HUES48 (cell line): ENCODE measurements around the gene STAC2.

Experiments
- H3K27ac ChIP-seq: one replicate; pipeline ENCODE4 v1.7.0; 2013; ENCODE audit warnings: low read depth, low read length, inconsistent platforms
- H3K27me3 ChIP-seq: 2 replicates; pipeline ENCODE4 v1.6.1; 2013; ENCODE audit warnings: mild to moderate bottlenecking, low read length; ENCODE audit not compliant: control insufficient read depth, insufficient read depth
- H3K36me3 ChIP-seq: 2 replicates; pipeline ENCODE4 v1.6.1; 2013; ENCODE audit warnings: low read length; ENCODE audit not compliant: control insufficient read depth, insufficient read depth
- H3K4me1 ChIP-seq: 2 replicates; pipeline ENCODE4 v1.6.1; 2013; ENCODE audit warnings: mild to moderate bottlenecking, low read length; ENCODE audit not compliant: control insufficient read depth, insufficient read depth
- H3K4me3 ChIP-seq: 2 replicates; pipeline ENCODE4 v1.5.1; 2013; ENCODE audit warnings: mild to moderate bottlenecking, low read depth, low read length
- H3K9ac ChIP-seq: 2 replicates; pipeline ENCODE4 v1.6.1; 2013; ENCODE audit warnings: mild to moderate bottlenecking, low read depth, low read length, moderate library complexity
- H3K9me3 ChIP-seq: 2 replicates; pipeline ENCODE4 v1.6.1; 2013; ENCODE audit warnings: low read length; ENCODE audit not compliant: control insufficient read depth, insufficient read depth

Gene STAC2

DNA sequence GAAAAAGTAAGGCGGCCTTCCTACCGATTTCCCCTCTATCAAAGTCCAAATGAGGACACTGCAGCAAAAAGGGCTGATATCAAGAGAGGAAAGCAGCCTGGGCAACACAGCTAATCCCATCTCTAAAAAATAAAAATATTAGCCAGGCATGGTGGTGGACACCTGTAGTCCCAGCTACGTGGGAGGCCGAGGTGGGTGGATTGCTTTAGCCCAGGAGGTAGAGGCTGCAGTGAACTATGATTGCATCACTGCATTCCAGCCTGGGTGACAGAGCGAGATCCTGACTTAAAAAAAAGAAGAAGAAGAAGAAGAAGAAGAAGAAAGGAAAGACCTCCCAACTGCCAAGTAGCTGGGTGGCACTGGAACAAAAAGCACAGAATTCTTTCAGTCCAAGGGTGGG lies 42.7 kb downstream of the STAC2 start:
- H3K27ac ChIP-seq = no peak overlapping the region
- H3K27me3 ChIP-seq = no peaks in the 10 kb centered on the region
- no peaks in the 10 kb centered on the region for H3K4me1 ChIP-seq
- H3K9me3 ChIP-seq = no peaks in the 10 kb centered on the region
- peaks cover 77% of the 10 kb centered on the region for H3K36me3 ChIP-seq
- no peak overlapping the region for H3K4me3 ChIP-seq
- no peak overlapping the region for H3K9ac ChIP-seq

DNA sequence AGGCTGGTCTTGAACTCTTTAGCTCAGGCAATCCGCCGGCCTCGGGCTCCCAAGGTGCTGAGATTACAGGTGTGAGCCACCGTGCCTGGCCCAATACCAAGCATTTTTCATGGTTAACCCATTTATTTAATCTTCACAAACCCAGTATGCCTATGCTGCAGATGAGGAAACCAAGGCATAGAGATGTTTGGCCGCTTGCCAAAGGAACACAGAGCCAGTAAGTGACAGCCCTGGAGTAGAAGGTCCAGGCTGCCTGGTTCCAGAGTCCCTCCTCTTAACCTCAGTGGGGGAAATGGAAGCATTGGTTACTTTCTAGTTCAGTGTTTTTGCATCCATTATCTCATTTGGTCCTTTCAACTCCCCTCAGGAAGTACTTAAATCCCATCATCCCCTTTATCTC lies 44.4 kb downstream of the STAC2 start:
- Histone ChIP-seq H3K9ac (no peak overlapping the region), H3K4me3 (no peak overlapping the region), H3K36me3 (peaks cover 71% of the 10 kb centered on the region), H3K27me3 (no peaks in the 10 kb centered on the region), H3K9me3 (no peaks in the 10 kb centered on the region), H3K4me1 (peaks cover 3% of the 10 kb centered on the region; the same call in 1 of the 2 replicates), H3K27ac (no peak overlapping the region)

GRCh38 chr17:39178536-39178935 lies 47.2 kb downstream of the STAC2 start:
- H3K36me3 ChIP-seq = peaks cover 54% of the 10 kb centered on the region

GRCh38 chr17:39177256-39177655 lies 48.5 kb downstream of the STAC2 start:
- Histone ChIP-seq H3K27ac (no peak overlapping the region), H3K4me3 (no peak overlapping the region), H3K4me1 (peaks cover 17% of the 10 kb centered on the region), H3K9ac (no peak overlapping the region), H3K27me3 (no peaks in the 10 kb centered on the region), H3K9me3 (no peaks in the 10 kb centered on the region), H3K36me3 (peaks cover 44% of the 10 kb centered on the region)

More at GRCh38 chr17:39178536-39178935, 47.2 kb downstream of the STAC2 start:
- Histone ChIP-seq H3K27me3 (no peaks in the 10 kb centered on the region), H3K27ac (no peak overlapping the region), H3K4me3 (no peak overlapping the region), H3K4me1 (peaks cover 15% of the 10 kb centered on the region), H3K9me3 (no peaks in the 10 kb centered on the region), H3K9ac (no peak overlapping the region)

DNA sequence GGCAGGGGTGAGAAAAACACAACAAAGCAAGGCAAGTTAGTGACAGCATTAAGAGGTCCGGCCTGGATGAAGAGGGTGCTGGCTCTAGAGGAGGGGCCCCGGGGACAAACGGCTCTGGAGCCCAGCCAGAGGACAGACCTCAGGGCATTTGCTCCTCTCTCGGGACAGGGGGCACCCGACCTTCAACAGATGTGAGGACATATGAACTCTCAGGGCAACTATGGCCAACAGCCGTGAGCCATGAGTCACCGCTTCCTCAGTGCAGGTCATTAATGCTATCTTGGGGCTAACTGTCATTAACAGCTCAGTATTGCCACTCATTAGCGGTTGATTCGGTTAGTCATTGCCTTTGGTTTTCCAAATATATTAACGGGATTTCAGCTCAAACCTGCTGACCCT lies 50.1 kb downstream of the STAC2 start:
- Histone ChIP-seq H3K27ac (no peak overlapping the region), H3K4me3 (no peak overlapping the region), H3K9me3 (no peaks in the 10 kb centered on the region), H3K9ac (no peak overlapping the region), H3K4me1 (peaks cover 17% of the 10 kb centered on the region), H3K36me3 (peaks cover 36% of the 10 kb centered on the region; the same call in 1 of the 2 replicates), H3K27me3 (no peaks in the 10 kb centered on the region)

DNA sequence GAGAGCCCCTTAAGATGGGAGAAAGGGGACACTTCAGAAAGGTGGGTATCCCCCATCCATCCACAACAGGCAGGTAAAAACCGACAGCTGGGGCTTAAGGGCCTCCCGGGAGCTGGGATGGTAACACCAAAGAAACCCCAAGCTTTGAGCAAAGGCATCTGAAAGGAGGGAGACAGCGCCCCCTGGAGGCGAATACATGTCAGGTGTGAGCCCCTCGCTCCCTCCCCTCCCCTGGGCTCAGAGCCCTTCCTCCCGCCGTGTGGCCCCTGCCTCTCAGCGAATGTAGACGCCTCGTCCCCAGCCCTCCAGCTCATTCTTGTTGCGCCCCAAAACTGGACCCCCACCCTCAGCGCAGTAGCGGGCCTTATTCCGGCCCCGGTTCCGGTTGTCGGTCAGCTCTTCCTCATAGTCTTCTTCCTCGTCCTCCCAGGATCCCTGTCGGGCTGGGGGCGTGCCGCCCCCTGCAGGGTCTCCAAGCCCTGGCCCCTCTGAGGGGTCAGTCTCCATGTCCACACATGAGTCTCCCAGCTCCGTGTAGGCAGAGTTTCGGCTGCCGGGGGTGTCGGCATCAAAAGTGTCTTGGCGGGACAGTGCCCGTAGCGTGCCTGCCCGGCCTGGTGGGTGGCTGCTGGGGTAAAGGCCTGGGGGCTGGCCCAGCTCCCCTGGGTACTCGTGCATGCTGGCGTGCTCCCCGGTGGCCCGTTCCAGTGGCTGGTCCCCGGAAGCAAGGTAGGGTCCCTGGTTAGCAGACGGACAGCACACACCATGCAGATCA lies 50.6 kb downstream of the STAC2 start:
- H3K27me3 ChIP-seq = no peaks in the 10 kb centered on the region
- H3K4me3 ChIP-seq = no peak overlapping the region; the same call in 1 of the 2 replicates
- H3K9me3 ChIP-seq = no peaks in the 10 kb centered on the region
- H3K9ac ChIP-seq = no peak overlapping the region
- peaks cover 17% of the 10 kb centered on the region for H3K4me1 ChIP-seq
- H3K36me3 ChIP-seq = peaks cover 31% of the 10 kb centered on the region; the same call in 1 of the 2 replicates
- no peak overlapping the region for H3K27ac ChIP-seq

- H3K9ac ChIP-seq = no peak overlapping the region
- H3K36me3 ChIP-seq = peaks cover 26% of the 10 kb centered on the region; the same call in 1 of the 2 replicates
- H3K4me3 ChIP-seq = no peak overlapping the region
- no peak overlapping the region for H3K27ac ChIP-seq
- H3K4me1 ChIP-seq = peaks cover 17% of the 10 kb centered on the region
- H3K27me3 ChIP-seq = no peaks in the 10 kb centered on the region
- no peaks in the 10 kb centered on the region for H3K9me3 ChIP-seq
Observed at GRCh38 chr17:39173526-39174274, 52.0 kb downstream of the STAC2 start.

GRCh38 chr17:39173080-39173479 lies 52.7 kb downstream of the STAC2 start:
- Histone ChIP-seq H3K27me3 (no peaks in the 10 kb centered on the region), H3K9ac (no peak overlapping the region), H3K4me1 (peaks cover 17% of the 10 kb centered on the region), H3K27ac (no peak overlapping the region), H3K4me3 (no peak overlapping the region), H3K9me3 (no peaks in the 10 kb centered on the region), H3K36me3 (peaks cover 22% of the 10 kb centered on the region; the same call in 1 of the 2 replicates)

DNA sequence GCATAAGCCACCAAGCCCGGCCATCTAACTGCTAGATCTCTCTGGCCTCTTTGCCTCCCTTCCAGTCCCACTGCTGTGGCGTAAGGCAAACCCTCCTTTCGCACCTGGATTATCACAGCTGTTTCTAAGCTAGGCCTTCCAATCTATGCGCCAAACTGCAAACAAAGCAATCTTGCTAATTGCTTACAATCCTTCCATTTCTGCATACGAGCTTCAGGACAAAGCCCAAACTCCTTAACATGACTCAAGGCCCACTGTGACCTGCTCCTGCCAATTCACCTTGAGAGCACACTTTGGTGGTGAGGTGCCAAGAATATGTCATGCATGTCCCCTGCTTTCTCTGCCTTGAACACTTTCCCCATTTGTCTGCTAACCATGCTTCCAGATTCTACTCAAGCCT lies 53.8 kb downstream of the STAC2 start:
- Histone ChIP-seq H3K4me1 (peaks cover 18% of the 10 kb centered on the region), H3K27me3 (peaks cover 8% of the 10 kb centered on the region), H3K27ac (no peak overlapping the region), H3K4me3 (no peak overlapping the region), H3K9ac (no peak overlapping the region), H3K36me3 (peaks cover 16% of the 10 kb centered on the region; the same call in 1 of the 2 replicates), H3K9me3 (no peaks in the 10 kb centered on the region)

- Histone ChIP-seq H3K9ac (no peak overlapping the region), H3K9me3 (no peaks in the 10 kb centered on the region)
Observed at GRCh38 chr17:39170558-39170957, 55.2 kb downstream of the STAC2 start.

DNA sequence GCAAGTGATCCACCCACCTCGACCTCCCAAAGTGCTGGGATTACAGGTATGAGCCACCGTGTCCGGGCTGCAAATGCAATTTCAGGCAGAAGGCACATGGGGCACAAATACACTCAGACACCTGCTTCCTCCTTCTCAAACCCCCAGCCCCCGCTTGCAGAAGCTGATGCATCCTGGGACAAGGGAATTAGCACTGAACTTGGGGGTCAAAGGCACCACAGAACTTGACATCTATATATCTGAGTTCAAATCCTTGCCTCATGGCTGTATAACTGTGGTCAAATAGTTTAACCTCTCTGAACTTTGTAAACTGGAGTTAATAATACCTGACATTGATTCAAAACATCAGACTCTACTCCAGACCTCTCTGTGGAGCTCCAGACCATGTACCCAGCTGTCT lies 55.6 kb downstream of the STAC2 start:
- Histone ChIP-seq H3K4me1 (peaks cover 21% of the 10 kb centered on the region), H3K36me3 (0 out of 2 replicates have a peak, but pooled peaks cover under 1% of the 10 kb centered on the region), H3K27ac (no peak overlapping the region), H3K27me3 (peaks cover 26% of the 10 kb centered on the region), H3K9ac (no peak overlapping the region), H3K4me3 (no peak overlapping the region), H3K9me3 (no peaks in the 10 kb centered on the region)

More at GRCh38 chr17:39170558-39170957, 55.2 kb downstream of the STAC2 start:
- no peak overlapping the region for H3K4me3 ChIP-seq
- no peak overlapping the region for H3K27ac ChIP-seq
- peaks cover 21% of the 10 kb centered on the region for H3K27me3 ChIP-seq
- H3K4me1 ChIP-seq = peaks cover 24% of the 10 kb centered on the region
- peaks cover 5% of the 10 kb centered on the region; the same call in 1 of the 2 replicates for H3K36me3 ChIP-seq
